GM21529 (cell line): Measurements from ENCODE around the gene RFX5.
"Not testable (repeated sequence)": the region's sequence is repeated elsewhere in the genome, so short reads cannot be mapped to it uniquely, and the experiment has no call there.

Experiments used
- ATAC-seq: cut with Tn5 transposase; IDR thresholded peaks from one replicate; pipeline ENCODE4 v1.9.1; 2021; ENCODE audit not compliant: unreplicated experiment

Gene RFX5

GRCh38 chr1:151362308-151363155 lies 15.5 kb upstream of the RFX5 start:
- no peak for ATAC-seq

GRCh38 chr1:151361883-151362282 lies 14.8 kb upstream of the RFX5 start:
- ATAC-seq = no peak

GRCh38 chr1:151356696-151357095 lies 9.6 kb upstream of the RFX5 start:
- ATAC-seq = no peak

GRCh38 chr1:151352021-151352718 lies 5.1 kb upstream of the RFX5 start:
- ATAC-seq = no peak

DNA sequence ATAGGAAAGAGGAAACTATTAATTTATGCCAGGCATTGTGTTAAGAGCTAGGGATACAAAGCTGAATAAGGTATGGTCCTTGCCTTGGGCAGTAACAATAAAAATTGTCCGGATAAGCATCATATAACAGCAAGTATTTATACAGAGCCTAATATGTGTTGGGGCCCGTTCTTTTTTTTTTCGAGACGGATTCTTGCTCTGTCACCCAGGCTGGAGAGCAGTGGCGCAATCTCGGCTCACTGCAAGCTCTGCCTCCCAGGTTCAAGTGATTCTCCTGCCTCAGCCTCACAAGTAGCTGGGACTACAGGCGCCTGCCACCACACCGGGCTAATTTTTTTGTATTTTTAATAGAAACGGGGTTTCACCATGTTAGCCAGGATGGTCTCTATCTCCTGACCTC lies 3.3 kb upstream of the RFX5 start:
- not testable (repeated sequence) for ATAC-seq

GRCh38 chr1:151347523-151348246 lies 633 bp upstream of the RFX5 start:
- ATAC-seq = no peak

- ATAC-seq = no peak
Observed at GRCh38 chr1:151346082-151346768, 827 bp downstream of the RFX5 start.

- no peak for ATAC-seq
Observed at GRCh38 chr1:151344291-151344690, 2.8 kb downstream of the RFX5 start.

- ATAC-seq = no peak
Observed at GRCh38 chr1:151343587-151343986, 3.5 kb downstream of the RFX5 start.

GRCh38 chr1:151342569-151342968 lies 4.5 kb downstream of the RFX5 start:
- no peak for ATAC-seq

GRCh38 chr1:151342021-151342420 lies 5.0 kb downstream of the RFX5 start:
- no peak for ATAC-seq

DNA sequence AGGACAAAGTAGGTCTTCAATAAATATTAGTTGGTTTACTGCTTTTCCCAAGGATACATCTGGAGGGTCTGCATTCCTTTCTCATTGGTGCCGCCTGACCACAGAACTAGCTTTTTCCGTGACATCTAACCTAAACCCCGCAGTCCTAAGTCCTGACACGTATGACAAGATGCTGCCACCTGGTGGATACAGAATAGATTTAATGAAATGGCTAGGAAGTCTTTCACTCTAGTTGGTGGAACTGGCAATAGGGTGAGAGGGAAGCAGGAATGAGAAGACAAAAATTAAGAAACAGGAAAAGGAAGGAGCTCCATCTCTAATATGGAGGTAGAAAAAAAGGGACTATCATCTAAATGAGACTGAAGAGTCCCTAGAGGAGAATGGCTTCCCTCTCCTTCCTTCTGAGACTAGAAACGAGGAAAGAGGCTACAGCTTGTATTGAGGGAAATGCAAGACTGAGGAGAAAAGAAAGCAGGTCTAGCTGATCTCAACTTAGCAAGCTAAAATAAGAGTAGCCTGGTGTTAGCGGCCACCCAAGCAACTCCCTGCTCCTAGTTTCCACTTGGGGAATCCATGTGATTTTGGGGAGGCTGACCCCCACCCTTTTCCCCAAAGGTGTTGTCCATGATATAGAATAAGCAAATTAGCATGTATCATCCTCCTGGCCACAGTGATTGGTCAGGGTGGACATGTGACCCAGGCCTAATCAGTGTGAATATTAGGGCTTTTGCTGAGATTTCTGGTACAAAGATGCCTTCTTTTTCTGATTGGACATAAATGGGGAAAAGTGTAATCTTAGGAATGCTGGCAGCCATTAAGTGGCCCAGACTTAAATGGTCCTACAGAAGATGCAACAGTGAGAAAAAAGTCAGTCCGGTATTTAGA lies 5.9 kb downstream of the RFX5 start:
- peak; percentile 64 for ATAC-seq

DNA sequence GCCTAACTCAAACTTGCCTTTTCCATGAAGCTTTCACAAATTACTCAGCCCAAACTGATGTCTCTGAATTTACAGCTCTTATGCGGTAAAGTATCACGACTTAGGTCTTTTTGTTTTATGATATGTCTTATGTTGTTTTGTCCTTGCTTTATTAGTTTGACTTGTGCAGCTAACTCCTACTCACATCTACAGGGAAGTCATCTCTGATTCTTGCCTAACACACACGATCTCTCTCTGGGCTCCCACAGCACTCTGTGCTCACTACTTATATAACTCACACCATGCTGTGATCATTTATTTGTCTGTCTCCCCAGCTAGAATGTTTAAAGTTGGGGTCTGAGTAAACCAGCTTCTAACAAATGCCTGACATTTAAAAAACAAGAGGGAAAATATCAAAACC lies 10.5 kb downstream of the RFX5 start:
- no peak for ATAC-seq

- ATAC-seq = no peak
Observed at GRCh38 chr1:151334822-151335221, 12.2 kb downstream of the RFX5 start.

- peak; percentile 5 for ATAC-seq
Observed at GRCh38 chr1:151327903-151328674, 19.0 kb downstream of the RFX5 start.

DNA sequence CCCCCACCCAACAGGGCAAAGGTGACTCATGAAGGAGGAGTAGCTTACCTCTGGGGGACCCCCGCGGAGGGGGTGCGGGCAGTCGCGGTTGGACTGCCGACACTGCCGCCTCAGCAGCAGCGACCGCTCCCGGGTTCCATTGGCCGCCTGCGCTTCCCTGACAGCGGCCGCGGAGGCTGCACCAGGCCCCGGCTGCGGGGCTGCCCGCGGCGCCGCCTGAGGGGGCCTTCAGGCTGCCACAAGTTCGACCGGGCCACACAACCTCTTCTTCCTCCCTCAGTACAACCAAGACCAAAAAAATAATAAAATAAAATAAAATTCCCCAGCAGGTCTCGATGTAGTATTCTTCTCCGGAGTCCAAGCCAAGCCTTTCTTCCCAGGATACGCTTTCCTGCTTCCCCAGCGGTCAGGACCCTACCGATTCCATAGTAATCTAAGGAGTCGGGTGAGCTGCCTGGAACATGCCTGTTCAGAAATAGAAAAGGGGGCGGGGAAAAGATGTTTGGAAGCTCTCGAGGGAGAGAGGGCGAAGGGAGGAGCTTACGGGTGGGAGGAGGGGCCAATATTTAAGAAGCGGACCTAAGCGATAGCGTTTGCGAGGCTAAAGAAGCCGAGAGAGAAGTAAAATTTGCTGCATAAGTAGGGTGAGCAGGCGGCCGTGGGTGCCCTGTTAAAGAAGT lies 19.7 kb downstream of the RFX5 start, which contains the start of gene PI4KB:
Gene PI4KB (minus strand): TSS at position 194 of the 680 bp plus-strand sequence. CDS start 10,935 bp downstream, outside the sequence.
- peak; percentile 81 for ATAC-seq

DNA sequence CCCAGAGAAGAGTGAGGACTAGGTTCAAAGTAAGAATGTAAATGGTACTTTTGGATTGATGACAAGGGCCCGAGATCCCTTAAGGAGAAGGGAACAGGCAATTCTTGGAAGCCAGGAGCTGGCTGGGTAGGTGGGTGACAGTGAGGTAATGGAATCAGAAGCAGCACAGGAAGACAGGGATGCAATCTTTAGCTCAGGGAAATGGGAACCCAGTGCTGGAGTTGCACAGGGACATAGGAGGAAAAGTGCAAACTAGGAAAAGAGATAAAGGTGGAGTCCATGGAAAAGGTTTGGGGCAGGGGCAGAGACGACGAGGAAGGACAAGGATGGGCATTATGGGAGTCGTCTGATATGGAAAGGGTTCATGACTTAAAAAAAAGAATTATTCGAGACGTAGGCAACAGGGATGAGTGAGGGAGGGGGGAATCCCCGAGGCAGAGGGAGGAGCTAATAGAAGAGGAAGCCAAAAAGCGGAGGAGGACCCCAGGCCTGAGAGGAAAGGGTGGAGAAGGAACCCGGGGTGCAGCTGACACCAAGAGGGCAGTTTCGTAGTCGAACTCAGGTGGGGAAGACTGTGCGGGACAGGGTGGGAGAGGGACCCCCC lies 20.3 kb downstream of the RFX5 start:
- peak; percentile 61 for ATAC-seq
